ENCODE results near the gene STT3A. TPM values are rescaled to one million over a fixed set of nuclear protein-coding genes. Genes with fewer than 3 reads are reported as not detected.

STT3A gene
- total and polyA plus RNA-seq, 4 donors, result 47.5 to 176 (median 130) TPM

DNA sequence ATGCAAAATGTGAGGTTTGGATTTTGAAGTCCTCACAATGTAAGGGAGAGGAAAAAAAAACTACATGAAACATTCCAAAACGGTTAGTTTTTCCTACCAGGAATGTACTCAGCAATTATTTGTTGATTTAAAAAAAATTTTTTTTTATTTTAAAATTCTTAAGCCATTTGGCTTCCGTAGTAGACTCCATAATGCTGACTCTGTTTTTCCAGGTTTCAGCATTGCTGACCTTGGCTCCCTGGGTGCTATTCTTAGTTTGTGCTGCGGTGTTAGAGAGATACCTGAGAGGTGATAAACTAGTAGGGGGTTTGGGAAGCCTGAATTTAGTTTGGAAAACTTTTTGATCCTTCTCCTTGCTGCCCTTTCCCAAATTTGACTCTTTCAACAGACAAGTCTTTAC lies 10.6 kb downstream of the STT3A start:
- Histone ChIP-seq H3K27ac (ENCODE audit: low read depth in 1 of 2, low read length in 2 of 2) (no peak overlapping the region), H3K4me3 (ENCODE audit: low read depth in 1 of 3, low read length in 3 of 3) (no peak overlapping the region), H3K36me3 (ENCODE audit: control insufficient read depth in 4 of 4, insufficient read depth in 3 of 4, low read depth in 1 of 4, low read length in 3 of 4) (peaks cover 19 to 86% (median 76%) of the 10 kb centered on the region in 4 donors), H3K27me3 (ENCODE audit: control insufficient read depth in 4 of 4, insufficient read depth in 4 of 4, low read length in 3 of 4) (no peaks in the 10 kb centered on the region), H3K9me3 (ENCODE audit: control insufficient read depth in 4 of 4, low read length in 3 of 4) (no peaks in the 10 kb centered on the region), H3K4me1 (ENCODE audit: control insufficient read depth in 4 of 4, insufficient read depth in 4 of 4, low read length in 3 of 4) (no peaks in the 10 kb centered on the region), H3K9ac (ENCODE audit: low read depth in 1 of 2, low read length in 2 of 2) (no peak overlapping the region)
- TF ChIP-seq FOXA2 (IDR thresholded peaks at IDR 0.05), result no peak
- TF ChIP-seq NR2F2 (IDR thresholded peaks at IDR 0.05), result no peak
- no peak for TF ChIP-seq ATF3 (IDR thresholded peaks at IDR 0.05)
- TF ChIP-seq, protein P1, sequence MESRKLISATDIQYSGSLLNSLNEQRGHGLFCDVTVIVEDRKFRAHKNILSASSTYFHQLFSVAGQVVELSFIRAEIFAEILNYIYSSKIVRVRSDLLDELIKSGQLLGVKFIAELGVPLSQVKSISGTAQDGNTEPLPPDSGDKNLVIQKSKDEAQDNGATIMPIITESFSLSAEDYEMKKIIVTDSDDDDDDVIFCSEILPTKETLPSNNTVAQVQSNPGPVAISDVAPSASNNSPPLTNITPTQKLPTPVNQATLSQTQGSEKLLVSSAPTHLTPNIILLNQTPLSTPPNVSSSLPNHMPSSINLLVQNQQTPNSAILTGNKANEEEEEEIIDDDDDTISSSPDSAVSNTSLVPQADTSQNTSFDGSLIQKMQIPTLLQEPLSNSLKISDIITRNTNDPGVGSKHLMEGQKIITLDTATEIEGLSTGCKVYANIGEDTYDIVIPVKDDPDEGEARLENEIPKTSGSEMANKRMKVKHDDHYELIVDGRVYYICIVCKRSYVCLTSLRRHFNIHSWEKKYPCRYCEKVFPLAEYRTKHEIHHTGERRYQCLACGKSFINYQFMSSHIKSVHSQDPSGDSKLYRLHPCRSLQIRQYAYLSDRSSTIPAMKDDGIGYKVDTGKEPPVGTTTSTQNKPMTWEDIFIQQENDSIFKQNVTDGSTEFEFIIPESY (IDR thresholded peaks at IDR 0.05), result no peak
- no peak for TF ChIP-seq TAF1 (conservative IDR thresholded peaks at IDR 0.05)
- TF ChIP-seq MAX (IDR thresholded peaks at IDR 0.05), result no peak
- no peak for TF ChIP-seq GABPA (IDR thresholded peaks at IDR 0.05 in 1 of 2, conservative IDR thresholded peaks at IDR 0.05 in 1 of 2)
- no peak for TF ChIP-seq RXRA (IDR thresholded peaks at IDR 0.05)
- TF ChIP-seq, protein P2, sequence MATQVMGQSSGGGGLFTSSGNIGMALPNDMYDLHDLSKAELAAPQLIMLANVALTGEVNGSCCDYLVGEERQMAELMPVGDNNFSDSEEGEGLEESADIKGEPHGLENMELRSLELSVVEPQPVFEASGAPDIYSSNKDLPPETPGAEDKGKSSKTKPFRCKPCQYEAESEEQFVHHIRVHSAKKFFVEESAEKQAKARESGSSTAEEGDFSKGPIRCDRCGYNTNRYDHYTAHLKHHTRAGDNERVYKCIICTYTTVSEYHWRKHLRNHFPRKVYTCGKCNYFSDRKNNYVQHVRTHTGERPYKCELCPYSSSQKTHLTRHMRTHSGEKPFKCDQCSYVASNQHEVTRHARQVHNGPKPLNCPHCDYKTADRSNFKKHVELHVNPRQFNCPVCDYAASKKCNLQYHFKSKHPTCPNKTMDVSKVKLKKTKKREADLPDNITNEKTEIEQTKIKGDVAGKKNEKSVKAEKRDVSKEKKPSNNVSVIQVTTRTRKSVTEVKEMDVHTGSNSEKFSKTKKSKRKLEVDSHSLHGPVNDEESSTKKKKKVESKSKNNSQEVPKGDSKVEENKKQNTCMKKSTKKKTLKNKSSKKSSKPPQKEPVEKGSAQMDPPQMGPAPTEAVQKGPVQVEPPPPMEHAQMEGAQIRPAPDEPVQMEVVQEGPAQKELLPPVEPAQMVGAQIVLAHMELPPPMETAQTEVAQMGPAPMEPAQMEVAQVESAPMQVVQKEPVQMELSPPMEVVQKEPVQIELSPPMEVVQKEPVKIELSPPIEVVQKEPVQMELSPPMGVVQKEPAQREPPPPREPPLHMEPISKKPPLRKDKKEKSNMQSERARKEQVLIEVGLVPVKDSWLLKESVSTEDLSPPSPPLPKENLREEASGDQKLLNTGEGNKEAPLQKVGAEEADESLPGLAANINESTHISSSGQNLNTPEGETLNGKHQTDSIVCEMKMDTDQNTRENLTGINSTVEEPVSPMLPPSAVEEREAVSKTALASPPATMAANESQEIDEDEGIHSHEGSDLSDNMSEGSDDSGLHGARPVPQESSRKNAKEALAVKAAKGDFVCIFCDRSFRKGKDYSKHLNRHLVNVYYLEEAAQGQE (IDR thresholded peaks at IDR 0.05), result no peak
- no peak for TF ChIP-seq JUND (IDR thresholded peaks at IDR 0.05)
- no peak for TF ChIP-seq RAD21 (IDR thresholded peaks at IDR 0.05)
- no peak for TF ChIP-seq YY1 (IDR thresholded peaks at IDR 0.05)
- no peak for TF ChIP-seq FOXA1 (IDR thresholded peaks at IDR 0.05)
- no peak for TF ChIP-seq EGR1 (IDR thresholded peaks at IDR 0.05; ENCODE audit: low read depth in 2 of 2)
- TF ChIP-seq HNF4G (IDR thresholded peaks at IDR 0.05), result no peak
- TF ChIP-seq HNF4A (conservative IDR thresholded peaks at IDR 0.05), result no peak
- no peak for TF ChIP-seq SP1 (IDR thresholded peaks at IDR 0.05)
- TF ChIP-seq, protein P3, sequence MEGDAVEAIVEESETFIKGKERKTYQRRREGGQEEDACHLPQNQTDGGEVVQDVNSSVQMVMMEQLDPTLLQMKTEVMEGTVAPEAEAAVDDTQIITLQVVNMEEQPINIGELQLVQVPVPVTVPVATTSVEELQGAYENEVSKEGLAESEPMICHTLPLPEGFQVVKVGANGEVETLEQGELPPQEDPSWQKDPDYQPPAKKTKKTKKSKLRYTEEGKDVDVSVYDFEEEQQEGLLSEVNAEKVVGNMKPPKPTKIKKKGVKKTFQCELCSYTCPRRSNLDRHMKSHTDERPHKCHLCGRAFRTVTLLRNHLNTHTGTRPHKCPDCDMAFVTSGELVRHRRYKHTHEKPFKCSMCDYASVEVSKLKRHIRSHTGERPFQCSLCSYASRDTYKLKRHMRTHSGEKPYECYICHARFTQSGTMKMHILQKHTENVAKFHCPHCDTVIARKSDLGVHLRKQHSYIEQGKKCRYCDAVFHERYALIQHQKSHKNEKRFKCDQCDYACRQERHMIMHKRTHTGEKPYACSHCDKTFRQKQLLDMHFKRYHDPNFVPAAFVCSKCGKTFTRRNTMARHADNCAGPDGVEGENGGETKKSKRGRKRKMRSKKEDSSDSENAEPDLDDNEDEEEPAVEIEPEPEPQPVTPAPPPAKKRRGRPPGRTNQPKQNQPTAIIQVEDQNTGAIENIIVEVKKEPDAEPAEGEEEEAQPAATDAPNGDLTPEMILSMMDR (IDR thresholded peaks at IDR 0.05; ENCODE audit: low read depth, low read length, missing input control), result no peak
- no peak for DNase-seq (ENCODE audit: low spot score)
- 83% methylated on average over 3 of the region's 3 CpGs for WGBS

Data from liver (tissue), 9 donors.